ENCODE measurements around the gene MAP7.

MAP7 gene

DNA sequence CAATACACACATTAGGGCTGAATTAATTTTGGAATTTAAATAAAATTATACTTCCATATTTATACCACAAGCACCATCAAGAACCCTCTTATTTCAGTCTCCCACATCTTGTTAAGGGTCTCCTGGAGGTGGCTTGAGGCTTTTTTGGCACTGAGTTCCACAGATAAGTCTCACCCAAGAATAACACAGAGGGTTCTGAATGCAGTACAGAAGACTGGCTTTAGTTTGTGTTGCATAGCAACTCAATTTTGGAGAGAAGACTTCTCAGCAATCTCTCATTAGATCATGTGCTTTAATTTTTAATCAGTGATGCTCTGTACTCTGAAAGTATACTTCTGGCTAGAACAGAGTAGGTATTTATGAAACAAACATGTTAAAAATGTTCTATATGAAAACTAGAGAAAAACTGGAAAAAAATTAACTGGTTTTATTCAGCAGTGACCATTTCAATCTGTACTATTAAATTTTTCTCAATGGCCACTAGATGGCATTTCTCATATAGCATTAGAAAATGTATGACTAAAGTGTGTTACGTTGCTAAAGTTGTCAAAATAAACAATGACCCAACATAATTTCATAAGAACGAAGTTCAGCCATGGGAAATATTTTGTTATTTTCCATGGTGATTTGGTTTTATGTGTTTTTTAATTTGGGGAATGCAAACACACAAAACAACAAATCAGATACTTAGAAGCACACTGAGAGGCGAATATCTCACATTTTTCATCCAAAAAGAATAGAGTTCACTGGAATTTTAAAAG is 32.7 kb upstream of the MAP7 start:
- Mint-ChIP-seq H3K4me1 (ENCODE audit: low read depth) (peaks cover 11% of the 10 kb centered on the region), H3K9me3 (no peaks in the 10 kb centered on the region)
- intact Hi-C loops (cut with micrococcal nuclease): loop anchor here (5.0 to 10.0 kb wide), 2 partner anchors 59 to 212 kb away; partner anchors contain the start of gene MAP3K5

DNA sequence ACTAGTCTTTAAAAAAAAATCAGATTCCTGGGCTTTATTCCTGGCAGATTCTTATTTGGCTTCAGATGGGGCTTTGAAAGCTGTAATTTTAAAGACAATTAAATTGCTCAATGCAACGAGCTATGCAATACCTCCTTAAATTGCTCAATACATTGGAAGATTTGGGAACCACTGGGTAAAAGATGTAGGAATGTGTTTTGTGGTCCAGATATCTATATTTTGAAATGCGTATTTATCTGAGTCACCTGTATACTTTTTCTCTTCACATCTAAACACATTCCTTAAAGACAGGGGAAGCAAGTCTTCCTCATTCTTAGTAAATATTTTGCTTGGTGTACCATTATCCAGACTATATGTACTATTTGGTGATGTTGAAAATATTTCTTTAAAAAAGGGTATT is 29.6 kb upstream of the MAP7 start:
- H3K36me3 Mint-ChIP-seq (ENCODE audit: low read depth): peaks cover 99% of the 10 kb centered on the region
- H3K4me1 Mint-ChIP-seq (ENCODE audit: low read depth): peaks cover 11% of the 10 kb centered on the region
- H3K27me3 Mint-ChIP-seq: no peaks in the 10 kb centered on the region
- intact Hi-C loops (cut with micrococcal nuclease): loop anchor here (5.0 to 10.0 kb wide), 2 partner anchors 63 to 215 kb away; partner anchors contain the start of gene MAP3K5
- no peaks in the 10 kb centered on the region for H3K9me3 Mint-ChIP-seq
- no peak overlapping the region for H3K27ac Mint-ChIP-seq
- no peak overlapping the region for H3K4me3 Mint-ChIP-seq

More for the DNA sequence above, 32.7 kb upstream of the MAP7 start:
- H3K27ac Mint-ChIP-seq: peak overlapping the region; percentile 74
- H3K36me3 Mint-ChIP-seq (ENCODE audit: low read depth): peaks cover 84% of the 10 kb centered on the region
- no peaks in the 10 kb centered on the region for H3K27me3 Mint-ChIP-seq
- no peak overlapping the region for H3K4me3 Mint-ChIP-seq

DNA sequence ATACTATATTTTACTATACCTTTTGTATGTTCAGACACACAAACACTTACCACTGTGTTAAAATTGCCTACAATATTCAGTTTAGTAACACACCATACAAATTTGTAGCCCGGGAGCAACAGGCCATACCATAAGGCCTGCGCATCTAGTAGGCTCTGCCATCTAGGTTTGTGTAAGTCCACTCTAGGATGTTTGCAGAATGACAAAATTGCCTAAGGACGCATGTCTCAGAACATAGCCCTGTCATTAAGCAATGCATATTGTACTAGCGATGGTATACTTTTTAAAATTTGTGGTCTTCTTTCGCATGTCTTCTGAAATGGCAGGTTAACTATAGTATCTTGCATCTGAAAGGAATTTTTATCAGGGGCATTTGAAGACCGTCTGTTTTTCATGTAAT is 26.6 kb upstream of the MAP7 start:
- Mint-ChIP-seq H3K4me3 (no peak overlapping the region), H3K27ac (no peak overlapping the region), H3K9me3 (peaks cover 12% of the 10 kb centered on the region), H3K4me1 (ENCODE audit: low read depth) (no peaks in the 10 kb centered on the region), H3K36me3 (ENCODE audit: low read depth) (peaks cover 98% of the 10 kb centered on the region), H3K27me3 (no peaks in the 10 kb centered on the region)
- intact Hi-C loops (cut with micrococcal nuclease): no loop called here

DNA sequence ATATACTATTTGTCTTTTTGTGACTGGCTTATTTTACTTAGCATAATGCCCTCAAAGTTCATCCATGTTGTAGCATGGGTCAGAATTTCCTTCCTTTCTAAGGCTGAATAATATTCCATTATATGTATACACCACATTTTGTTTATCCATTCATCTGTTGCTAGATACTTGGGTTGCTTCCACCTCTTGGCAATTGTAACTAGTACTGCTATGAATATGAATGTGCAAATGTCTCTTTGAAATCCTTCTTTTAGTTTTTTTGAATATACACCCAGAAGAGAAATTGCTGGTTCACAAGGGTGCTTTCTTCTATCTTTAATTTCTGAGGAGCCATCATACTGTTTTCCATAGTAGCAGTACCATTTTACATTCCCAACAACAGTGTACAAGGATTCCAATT is 21.3 kb upstream of the MAP7 start:
- H3K27ac Mint-ChIP-seq: no peak overlapping the region
- peaks cover 22% of the 10 kb centered on the region for H3K9me3 Mint-ChIP-seq
- no peaks in the 10 kb centered on the region for H3K27me3 Mint-ChIP-seq
- intact Hi-C loops (cut with micrococcal nuclease): no loop called here
- H3K4me3 Mint-ChIP-seq: no peak overlapping the region
- H3K4me1 Mint-ChIP-seq (ENCODE audit: low read depth): peaks cover under 1% of the 10 kb centered on the region
- peaks cover 94% of the 10 kb centered on the region for H3K36me3 Mint-ChIP-seq (ENCODE audit: low read depth)

DNA sequence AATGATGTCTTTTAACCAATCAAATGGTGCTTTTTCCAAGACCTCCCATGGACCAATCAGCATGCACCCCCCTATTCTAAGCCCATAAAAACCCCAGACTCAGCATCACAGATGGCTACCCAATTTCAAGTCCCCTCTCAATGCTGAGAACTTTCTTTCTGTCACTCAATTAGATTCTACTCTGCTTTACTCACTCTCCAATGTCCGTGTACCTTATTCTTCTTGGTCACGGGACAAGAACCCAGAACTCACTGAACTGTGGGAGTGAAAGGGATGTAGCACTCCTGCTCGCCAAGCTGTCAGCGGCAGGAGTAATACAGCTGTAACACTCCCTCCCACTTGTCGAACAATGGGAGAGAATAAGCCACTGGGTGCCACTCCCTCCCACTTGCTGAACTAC is 20.8 kb upstream of the MAP7 start:
- Mint-ChIP-seq H3K4me3 (no peak overlapping the region), H3K27ac (no peak overlapping the region), H3K4me1 (ENCODE audit: low read depth) (peaks cover 5% of the 10 kb centered on the region), H3K36me3 (ENCODE audit: low read depth) (peaks cover 93% of the 10 kb centered on the region), H3K9me3 (peaks cover 22% of the 10 kb centered on the region), H3K27me3 (no peaks in the 10 kb centered on the region)
- intact Hi-C loops (cut with micrococcal nuclease): no loop called here

DNA sequence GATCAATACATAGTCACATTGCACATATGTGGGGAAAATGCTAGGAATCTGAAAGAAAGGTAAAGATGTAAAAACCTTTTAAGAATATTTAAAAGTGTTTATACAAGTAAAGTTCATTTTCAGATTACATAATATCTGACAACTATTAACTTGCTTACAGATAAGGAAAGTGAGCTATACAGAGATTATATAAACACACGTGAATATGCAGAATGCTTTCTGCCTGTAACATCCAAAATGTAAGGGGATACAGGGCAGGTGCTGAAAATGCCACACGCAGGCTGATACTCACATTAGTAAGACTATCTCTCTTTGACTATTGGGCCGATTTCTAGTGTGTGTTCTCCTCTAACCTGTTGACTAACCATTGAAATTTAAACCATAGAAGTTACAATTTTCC is 17.9 kb upstream of the MAP7 start:
- no peak overlapping the region for H3K4me3 Mint-ChIP-seq
- peaks cover 86% of the 10 kb centered on the region for H3K36me3 Mint-ChIP-seq (ENCODE audit: low read depth)
- no peak overlapping the region for H3K27ac Mint-ChIP-seq
- no peaks in the 10 kb centered on the region for H3K27me3 Mint-ChIP-seq
- H3K4me1 Mint-ChIP-seq (ENCODE audit: low read depth): peaks cover 11% of the 10 kb centered on the region
- peaks cover 16% of the 10 kb centered on the region for H3K9me3 Mint-ChIP-seq
- intact Hi-C loops (cut with micrococcal nuclease): no loop called here

DNA sequence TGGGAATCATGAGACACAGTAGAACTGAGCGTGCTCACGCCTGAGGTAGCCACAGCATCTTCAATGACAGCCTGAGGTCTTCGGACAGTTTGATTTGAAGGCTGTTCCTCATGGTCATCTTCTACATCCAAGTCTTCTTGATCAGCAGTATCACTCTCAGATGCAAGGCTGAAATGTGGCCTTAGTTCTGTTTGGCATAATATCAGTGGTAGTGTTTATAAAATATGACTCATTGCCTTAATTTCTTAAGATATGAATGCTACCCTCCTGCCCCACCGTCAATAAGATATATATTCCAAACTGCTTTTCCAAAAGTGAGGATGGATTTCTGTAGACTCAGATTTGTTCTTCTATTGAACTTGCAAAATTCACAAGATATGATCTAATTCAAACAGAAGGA is 17.5 kb upstream of the MAP7 start:
- Mint-ChIP-seq H3K4me3 (no peak overlapping the region), H3K36me3 (ENCODE audit: low read depth) (peaks cover 81% of the 10 kb centered on the region), H3K9me3 (peaks cover 13% of the 10 kb centered on the region), H3K27me3 (no peaks in the 10 kb centered on the region), H3K27ac (no peak overlapping the region), H3K4me1 (ENCODE audit: low read depth) (peaks cover 11% of the 10 kb centered on the region)
- intact Hi-C loops (cut with micrococcal nuclease): no loop called here

DNA sequence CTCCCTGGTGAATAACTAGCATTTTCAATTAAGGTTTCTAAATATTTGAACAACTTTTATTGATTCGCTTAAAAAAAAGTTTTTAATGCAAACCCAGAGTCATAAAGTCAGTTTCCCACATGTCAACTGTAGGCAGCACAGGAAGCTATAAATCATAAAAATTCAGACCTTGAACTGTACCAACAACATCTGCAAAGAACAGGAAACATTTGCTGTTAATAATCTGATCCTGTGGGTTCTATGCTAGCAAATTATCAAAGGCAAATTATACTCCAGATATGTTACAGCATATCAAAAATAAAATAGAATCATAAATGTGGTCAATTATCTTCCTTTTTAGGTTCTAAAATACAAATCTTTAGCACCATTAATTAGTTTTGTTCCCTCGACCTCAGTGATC is 16.6 kb upstream of the MAP7 start:
- peaks cover 73% of the 10 kb centered on the region for H3K36me3 Mint-ChIP-seq (ENCODE audit: low read depth)
- intact Hi-C loops (cut with micrococcal nuclease): no loop called here
- peaks cover 11% of the 10 kb centered on the region for H3K4me1 Mint-ChIP-seq (ENCODE audit: low read depth)
- peaks cover 10% of the 10 kb centered on the region for H3K9me3 Mint-ChIP-seq
- H3K27me3 Mint-ChIP-seq: no peaks in the 10 kb centered on the region
- no peak overlapping the region for H3K4me3 Mint-ChIP-seq
- H3K27ac Mint-ChIP-seq: no peak overlapping the region

DNA sequence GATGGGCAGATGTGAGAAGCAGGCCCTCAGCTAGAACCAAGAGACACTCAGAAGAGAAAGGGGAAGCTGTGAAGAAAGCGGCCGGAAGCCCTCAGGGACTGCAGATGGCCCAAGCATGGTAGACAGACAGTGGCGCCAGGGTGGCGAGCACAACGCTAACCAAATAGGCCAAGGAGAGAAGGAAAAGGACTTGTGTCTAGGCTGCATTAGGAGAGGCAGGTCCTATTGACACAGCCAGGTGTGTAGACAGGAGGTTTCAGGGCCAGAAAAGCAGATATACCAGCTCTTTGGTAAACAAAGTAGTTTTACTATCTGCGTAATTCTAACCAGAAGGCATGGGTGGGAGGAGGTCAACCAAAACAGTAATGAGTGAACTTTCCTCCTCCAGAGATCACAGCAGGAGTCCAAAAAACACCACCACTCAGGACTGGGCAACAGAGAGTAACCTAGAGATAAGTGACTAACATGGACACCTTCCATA is 15.8 kb upstream of the MAP7 start:
- peaks cover 11% of the 10 kb centered on the region for H3K4me1 Mint-ChIP-seq (ENCODE audit: low read depth)
- no peaks in the 10 kb centered on the region for H3K27me3 Mint-ChIP-seq
- peaks cover 72% of the 10 kb centered on the region for H3K36me3 Mint-ChIP-seq (ENCODE audit: low read depth)

DNA sequence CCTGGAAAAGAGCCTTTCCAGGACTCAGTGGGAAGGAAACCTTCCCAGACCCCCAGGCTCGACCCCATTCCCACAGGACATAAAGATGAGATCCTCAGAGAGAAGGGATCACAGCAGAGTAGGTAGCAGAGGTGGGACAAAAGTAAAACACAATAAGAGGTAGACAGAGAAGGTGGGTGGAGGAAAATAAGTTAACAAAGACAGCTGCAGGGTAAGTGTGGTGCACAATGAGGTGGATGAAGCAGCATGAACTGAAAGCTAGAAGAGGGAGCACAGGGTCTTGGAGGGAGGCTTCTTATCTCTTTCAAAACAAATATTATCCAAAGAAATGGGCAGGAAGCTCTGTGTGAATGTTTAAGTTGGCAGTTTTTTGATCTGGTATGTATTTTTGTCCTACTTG is 14.0 kb upstream of the MAP7 start:
- intact Hi-C loops (cut with micrococcal nuclease): no loop called here
- peaks cover 11% of the 10 kb centered on the region for H3K4me1 Mint-ChIP-seq (ENCODE audit: low read depth)
- no peak overlapping the region for H3K4me3 Mint-ChIP-seq
- H3K27me3 Mint-ChIP-seq: no peaks in the 10 kb centered on the region
- no peaks in the 10 kb centered on the region for H3K9me3 Mint-ChIP-seq
- peaks cover 69% of the 10 kb centered on the region for H3K36me3 Mint-ChIP-seq (ENCODE audit: low read depth)
- peak overlapping the region; percentile 2 for H3K27ac Mint-ChIP-seq

More for the DNA sequence above, 15.8 kb upstream of the MAP7 start:
- H3K9me3 Mint-ChIP-seq: peaks cover 2% of the 10 kb centered on the region
- no peak overlapping the region for H3K4me3 Mint-ChIP-seq
- peak overlapping the region; percentile 70 for H3K27ac Mint-ChIP-seq
- intact Hi-C loops (cut with micrococcal nuclease): no loop called here

DNA sequence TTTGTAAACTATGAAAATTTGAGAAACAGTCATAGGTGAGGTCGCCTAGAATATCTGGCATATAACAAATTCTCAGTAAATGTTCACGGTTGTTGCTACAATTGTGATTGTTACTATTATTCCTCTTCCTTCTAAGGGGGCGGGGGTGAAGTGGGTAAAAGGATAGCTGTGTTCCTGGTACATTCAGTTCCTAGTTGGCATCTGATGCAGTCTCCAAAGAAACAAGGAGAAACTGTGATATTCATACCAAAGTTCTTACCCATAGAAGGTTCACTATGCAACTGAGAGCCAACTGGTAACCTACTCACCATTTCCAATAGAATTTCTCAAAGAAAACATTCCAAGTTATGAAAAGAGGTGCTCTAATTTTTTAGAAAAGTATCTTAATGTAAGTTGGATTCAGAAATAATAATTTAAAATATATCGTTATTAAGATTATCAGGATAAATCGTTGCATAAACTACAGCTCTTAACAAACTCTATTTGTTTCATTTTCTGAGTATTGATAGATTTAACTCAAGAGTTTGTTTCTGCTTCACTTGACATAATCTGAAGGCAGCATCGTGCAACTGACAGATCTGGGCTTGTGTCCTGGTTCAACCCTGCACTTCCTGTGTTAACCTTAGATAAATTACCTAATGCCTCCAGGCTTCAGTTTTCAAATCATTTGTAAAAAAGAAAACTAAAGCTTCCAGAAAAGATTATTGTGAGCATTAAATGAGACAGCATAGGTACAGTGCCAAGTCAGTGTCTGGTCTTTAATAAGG is 13.3 kb upstream of the MAP7 start:
- H3K9me3 Mint-ChIP-seq: no peaks in the 10 kb centered on the region
- H3K4me1 Mint-ChIP-seq (ENCODE audit: low read depth): peaks cover 11% of the 10 kb centered on the region
- H3K27me3 Mint-ChIP-seq: no peaks in the 10 kb centered on the region
- H3K4me3 Mint-ChIP-seq: no peak overlapping the region
- peak overlapping the region; percentile 2 for H3K27ac Mint-ChIP-seq
- intact Hi-C loops (cut with micrococcal nuclease): no loop called here
- H3K36me3 Mint-ChIP-seq (ENCODE audit: low read depth): peaks cover 71% of the 10 kb centered on the region

DNA sequence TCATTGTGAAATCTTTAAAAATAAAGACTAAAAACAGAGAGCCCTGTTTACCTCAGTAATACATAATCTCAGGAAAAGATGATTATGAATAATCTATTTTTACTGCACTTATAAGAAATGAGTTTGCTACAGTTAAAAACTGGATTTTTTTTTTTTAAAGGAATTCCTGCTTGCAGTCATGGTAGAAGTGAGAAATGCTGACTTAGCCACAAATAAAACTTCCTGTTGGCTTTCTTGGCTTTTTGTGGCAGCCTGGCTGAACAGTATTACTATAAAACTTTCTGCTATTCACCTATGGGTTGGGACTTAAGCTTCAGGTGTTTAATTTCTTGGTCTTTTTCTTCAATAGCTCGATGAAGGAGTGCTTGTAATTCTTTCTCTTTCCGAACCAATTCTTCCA is 12.0 kb upstream of the MAP7 start:
- peaks cover 71% of the 10 kb centered on the region for H3K36me3 Mint-ChIP-seq (ENCODE audit: low read depth)
- no peaks in the 10 kb centered on the region for H3K27me3 Mint-ChIP-seq
- no peaks in the 10 kb centered on the region for H3K9me3 Mint-ChIP-seq
- H3K27ac Mint-ChIP-seq: no peak overlapping the region
- no peak overlapping the region for H3K4me3 Mint-ChIP-seq
- intact Hi-C loops (cut with micrococcal nuclease): no loop called here
- peaks cover 11% of the 10 kb centered on the region for H3K4me1 Mint-ChIP-seq (ENCODE audit: low read depth)

DNA sequence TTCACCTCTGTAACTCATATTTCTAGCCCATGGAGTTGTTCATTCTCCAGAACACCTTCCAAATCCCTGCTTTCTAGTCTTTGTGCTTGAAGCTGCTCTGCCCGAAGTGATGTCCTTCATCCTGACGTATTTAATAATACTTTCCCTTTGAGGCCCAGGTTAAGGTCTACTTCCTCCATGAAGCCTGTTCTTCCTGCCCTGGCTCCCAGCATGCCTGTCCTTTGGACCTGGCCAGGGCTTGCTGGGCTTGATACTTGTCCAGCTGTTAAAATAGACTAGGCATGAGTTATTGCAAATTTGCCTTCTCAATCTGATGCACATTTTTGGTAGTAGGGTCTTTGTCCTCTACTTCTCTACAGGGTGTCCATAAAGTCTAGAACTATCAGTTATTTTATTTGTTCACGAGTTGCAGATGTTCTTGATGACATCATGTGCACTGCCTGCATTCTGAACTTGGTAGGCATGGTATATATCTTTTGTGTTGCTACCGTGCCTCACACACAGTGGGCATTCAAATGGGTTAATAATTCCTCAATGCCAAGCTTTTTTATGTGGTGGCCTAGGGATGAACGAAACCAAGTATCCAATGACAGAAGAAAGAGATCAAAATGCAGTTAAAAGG is 3.1 kb upstream of the MAP7 start:
- H3K4me1 Mint-ChIP-seq (ENCODE audit: low read depth): peaks cover 13% of the 10 kb centered on the region
- H3K9me3 Mint-ChIP-seq: no peaks in the 10 kb centered on the region
- peaks cover 36% of the 10 kb centered on the region for H3K27me3 Mint-ChIP-seq
- intact Hi-C loops (cut with micrococcal nuclease): loop anchor here (5.0 kb wide), 1 partner anchor 301 kb away; the partner anchor contains the start of gene MTFR2
- no peak overlapping the region for H3K4me3 Mint-ChIP-seq
- H3K36me3 Mint-ChIP-seq (ENCODE audit: low read depth): peaks cover 28% of the 10 kb centered on the region
- no peak overlapping the region for H3K27ac Mint-ChIP-seq

DNA sequence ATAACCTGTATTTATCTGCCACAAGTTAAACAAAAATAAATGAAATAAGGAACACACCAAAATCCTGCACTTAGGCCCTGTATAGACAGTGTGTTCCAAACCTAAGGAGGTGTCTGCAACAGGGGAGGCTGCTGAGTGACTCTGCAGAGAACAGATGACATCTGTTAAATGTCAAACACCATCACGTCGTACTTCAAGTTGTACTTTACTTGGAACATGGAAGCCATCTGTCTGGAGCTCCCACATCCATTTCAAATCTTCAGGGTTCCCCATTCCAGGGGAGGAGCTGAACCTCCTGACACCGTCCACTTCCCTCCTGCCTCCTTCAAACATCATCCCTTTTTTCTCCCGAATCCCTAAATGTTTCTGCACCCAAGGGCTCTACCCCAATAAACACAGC is 1.8 kb upstream of the MAP7 start:
- Mint-ChIP-seq H3K27ac (no peak overlapping the region), H3K36me3 (ENCODE audit: low read depth) (peaks cover 17% of the 10 kb centered on the region), H3K9me3 (no peaks in the 10 kb centered on the region), H3K4me3 (no peak overlapping the region), H3K27me3 (peaks cover 37% of the 10 kb centered on the region), H3K4me1 (ENCODE audit: low read depth) (peaks cover 13% of the 10 kb centered on the region)
- intact Hi-C loops (cut with micrococcal nuclease): loop anchor here (5.0 kb wide), 1 partner anchor 300 kb away; the partner anchor contains the start of gene MTFR2
